Right lobe of liver (tissue), 6 donors: ENCODE measurements around the gene UCK1. TPM values are rescaled to one million over a fixed set of nuclear protein-coding genes. Genes with fewer than 3 reads are reported as not detected.

Experiments
- ATAC-seq, 4 donors: fragments of 200-7000 bp; cut with Tn5 transposase; one replicate each; pipeline ENCODE4 v1.9.1; 2020; ENCODE audit warnings: mild to moderate bottlenecking in 4 of 4, moderate library complexity in 4 of 4
- DNase-seq, 3 donors: peaks; one replicate each; pipeline ENCODE4 v3.0.0-alpha.2; 2020
- H3K27ac ChIP-seq, 3 donors: fragments of 200-600 bp; one replicate each; pipeline ENCODE4 v1.8.0; 2022
- H3K27me3 ChIP-seq, 2 donors: fragments of 200-600 bp; one replicate each; pipeline ENCODE4 v1.8.0; 2022
- H3K36me3 ChIP-seq, 4 donors: fragments of 200-600 bp; sonication (generic) in 1 of 4; one replicate each; pipeline versions ENCODE4 v1.5.1 to v1.8.0; 2017 to 2022; ENCODE audit warnings: control low read depth in 1 of 4
- H3K4me1 ChIP-seq, 4 donors: fragments of 200-600 bp; sonication (generic) in 1 of 4; one replicate each; pipeline versions ENCODE4 v1.5.1 to v1.8.0; 2017 to 2022; ENCODE audit warnings: control low read depth in 1 of 4
- H3K4me3 ChIP-seq, 3 donors: fragments of 200-600 bp; one replicate each; pipeline ENCODE4 v1.8.0; 2022
- H3K9me3 ChIP-seq, 4 donors: fragments of 200-600 bp; sonication (generic) in 1 of 4; one replicate each; pipeline versions ENCODE4 v1.5.1 to v1.8.0; 2017 to 2022; ENCODE audit warnings: control low read depth in 1 of 4
- POLR2A ChIP-seq: fragments of 450-650 bp; IDR thresholded peaks from one replicate; pipeline ENCODE4 v1.6.1; 2017; ENCODE audit warnings: antibody characterized with exemption, mild to moderate bottlenecking
- WGBS: methylation state at CpG from one replicate; pipeline ENCODE4 v1.1.6; 2018; ENCODE audit warnings: low coverage, low lambda C conversion rate; ENCODE audit not compliant: insufficient coverage; ENCODE audit errors: missing lambda C conversion rate; 5-methylcytosine and 5-hydroxymethylcytosine counted together
- intact Hi-C, 2 donors: fragments of 100-400 bp; cut with DNase I; formaldehyde crosslinking; loops; one replicate each; pipeline versions ENCODE4 v1.11.2 to v1.14.1; 2022
- total RNA-seq, 6 experiments: library from RNA; depleted of rRNA in 2 of 6; stranded (reverse); fragments of >200 nt in 2 of 6; fragmentation: NEBNext Ultra II Directional in 3 of 6; extraction: Animal tissue kit (Norgen Biotek cat#: 25700) in 3 of 6; gene quantifications; one replicate each; pipeline versions ENCODE4 v1.1.0 to v1.2.4, GENCODE V29; 2016 to 2023
- TF ChIP-seq, protein P1 (sequence below), 4 donors: fragments of 200-600 bp in 3 of 4; fragments of 450-650 bp in 1 of 4; IDR thresholded peaks; one replicate each; pipeline versions ENCODE4 v1.5.1 to v1.8.0; 2016 to 2022; ENCODE audit warnings: antibody characterized with exemption in 4 of 4, mild to moderate bottlenecking in 2 of 4
- donor health status: DM: no; HTN: yes; CAD: no.
- donor health status: DM: no; HTN: no; CAD: no.
- donor health status: DM: no; HTN: no; CAD: no.
- donor health status: DM: no; HTN: yes; CAD: no.
- donor health status: DM: no; HTN: yes; CAD: no.

The UCK1 gene
- total RNA-seq, 6 experiments from 2014 or later, result 18.4 to 32.1 (median 27.8) TPM

DNA sequence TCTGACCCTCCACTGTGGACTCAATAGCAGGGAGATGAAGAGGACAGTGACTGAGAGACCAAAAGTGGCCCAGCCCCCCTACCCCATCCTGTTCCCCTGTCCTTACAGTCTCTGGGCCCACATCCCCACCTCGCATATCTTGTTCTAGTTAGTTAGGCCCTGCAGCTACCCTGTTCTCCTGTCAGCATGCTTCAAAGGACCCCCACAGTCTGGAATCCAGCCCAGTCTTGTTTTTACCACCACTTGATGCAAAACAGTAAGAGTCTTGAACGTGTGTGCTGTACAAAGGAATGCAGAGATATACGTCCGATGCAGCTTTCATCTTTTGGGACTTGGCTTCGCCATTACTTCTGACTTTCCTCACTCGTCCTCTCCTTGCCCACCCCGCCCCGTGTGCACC lies 40.5 kb downstream of the UCK1 start:
- 72% methylated on average over 7 of the region's 8 CpGs for WGBS
- H3K36me3 ChIP-seq, result peaks cover 4 to 99% (median 66%) of the 10 kb centered on the region in 4 donors
- H3K27me3 ChIP-seq, result no peaks in the 10 kb centered on the region
- TF ChIP-seq POLR2A, result no peak
- TF ChIP-seq, protein P1, sequence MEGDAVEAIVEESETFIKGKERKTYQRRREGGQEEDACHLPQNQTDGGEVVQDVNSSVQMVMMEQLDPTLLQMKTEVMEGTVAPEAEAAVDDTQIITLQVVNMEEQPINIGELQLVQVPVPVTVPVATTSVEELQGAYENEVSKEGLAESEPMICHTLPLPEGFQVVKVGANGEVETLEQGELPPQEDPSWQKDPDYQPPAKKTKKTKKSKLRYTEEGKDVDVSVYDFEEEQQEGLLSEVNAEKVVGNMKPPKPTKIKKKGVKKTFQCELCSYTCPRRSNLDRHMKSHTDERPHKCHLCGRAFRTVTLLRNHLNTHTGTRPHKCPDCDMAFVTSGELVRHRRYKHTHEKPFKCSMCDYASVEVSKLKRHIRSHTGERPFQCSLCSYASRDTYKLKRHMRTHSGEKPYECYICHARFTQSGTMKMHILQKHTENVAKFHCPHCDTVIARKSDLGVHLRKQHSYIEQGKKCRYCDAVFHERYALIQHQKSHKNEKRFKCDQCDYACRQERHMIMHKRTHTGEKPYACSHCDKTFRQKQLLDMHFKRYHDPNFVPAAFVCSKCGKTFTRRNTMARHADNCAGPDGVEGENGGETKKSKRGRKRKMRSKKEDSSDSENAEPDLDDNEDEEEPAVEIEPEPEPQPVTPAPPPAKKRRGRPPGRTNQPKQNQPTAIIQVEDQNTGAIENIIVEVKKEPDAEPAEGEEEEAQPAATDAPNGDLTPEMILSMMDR (IDR thresholded peaks at IDR 0.05), result no peak
- intact Hi-C loops, result no loop called here
- H3K27ac ChIP-seq, result no peak overlapping the region
- no peak for ATAC-seq
- H3K4me3 ChIP-seq, result no peak overlapping the region
- no peaks in the 10 kb centered on the region for H3K9me3 ChIP-seq
- DNase-seq, result no peak
- H3K4me1 ChIP-seq, result no peaks in the 10 kb centered on the region

DNA sequence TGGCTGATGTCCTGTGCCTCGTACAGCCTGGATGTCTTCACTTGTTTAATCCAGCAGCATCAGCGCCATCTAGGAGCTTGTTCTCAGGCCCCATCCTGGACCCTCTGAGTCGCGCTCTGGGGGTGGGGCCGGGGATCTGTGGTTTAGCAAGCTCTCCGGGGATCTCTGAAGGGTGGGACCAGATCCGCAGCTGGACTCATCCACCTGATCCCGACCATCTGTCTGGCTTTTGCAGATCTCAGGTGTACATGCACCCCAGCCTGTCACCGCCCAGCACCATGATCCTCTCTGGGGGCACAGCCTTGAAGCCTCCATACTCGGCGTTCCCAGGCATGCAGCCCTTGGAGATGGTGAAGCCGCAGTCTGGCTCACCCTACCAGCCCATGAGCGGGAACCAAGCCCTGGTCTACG lies 43.4 kb downstream of the UCK1 start:
- Histone ChIP-seq H3K27me3 (no peaks in the 10 kb centered on the region), H3K4me1 (no peaks in the 10 kb centered on the region), H3K9me3 (no peaks in the 10 kb centered on the region), H3K4me3 (no peak overlapping the region), H3K36me3 (peaks cover 4 to 100% (median 70%) of the 10 kb centered on the region in 4 donors), H3K27ac (no peak overlapping the region)
- WGBS, result no CpG with 5 or more reads among the region's 14 CpGs
- TF ChIP-seq, protein P1 (IDR thresholded peaks at IDR 0.05), result no peak
- no peak for TF ChIP-seq POLR2A
- DNase-seq (no peak), ATAC-seq (no peak)
- intact Hi-C loops, result no loop called here

DNA sequence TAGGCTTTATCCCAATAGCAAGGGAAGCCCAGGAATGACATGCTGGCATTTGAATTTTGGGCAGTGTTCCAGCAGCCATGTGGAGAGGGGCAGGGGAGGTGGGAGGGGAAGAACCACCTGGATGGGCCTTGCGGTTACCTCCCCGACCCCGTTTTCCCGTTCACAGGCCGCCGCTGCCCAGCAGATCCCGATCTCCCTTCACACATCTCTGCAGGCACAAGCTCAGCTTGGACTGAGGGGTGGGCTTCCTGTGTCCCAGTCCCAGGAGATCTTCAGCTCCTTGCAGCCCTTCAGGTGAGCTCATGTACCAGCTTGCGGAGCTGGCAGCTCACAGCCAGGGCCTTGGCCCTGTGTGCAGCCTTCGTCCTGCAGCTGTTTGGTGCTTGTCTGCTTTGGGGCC lies 44.1 kb downstream of the UCK1 start:
- ATAC-seq, result no peak
- TF ChIP-seq POLR2A, result no peak
- TF ChIP-seq, protein P1 (IDR thresholded peaks at IDR 0.05), result no peak
- Histone ChIP-seq H3K4me1 (no peaks in the 10 kb centered on the region), H3K9me3 (no peaks in the 10 kb centered on the region), H3K4me3 (no peak overlapping the region), H3K27ac (no peak overlapping the region), H3K36me3 (peaks cover 4 to 100% (median 69%) of the 10 kb centered on the region in 4 donors), H3K27me3 (no peaks in the 10 kb centered on the region)
- intact Hi-C loops, result no loop called here
- no CpG with 5 or more reads among the region's 9 CpGs for WGBS
- no peak for DNase-seq

DNA sequence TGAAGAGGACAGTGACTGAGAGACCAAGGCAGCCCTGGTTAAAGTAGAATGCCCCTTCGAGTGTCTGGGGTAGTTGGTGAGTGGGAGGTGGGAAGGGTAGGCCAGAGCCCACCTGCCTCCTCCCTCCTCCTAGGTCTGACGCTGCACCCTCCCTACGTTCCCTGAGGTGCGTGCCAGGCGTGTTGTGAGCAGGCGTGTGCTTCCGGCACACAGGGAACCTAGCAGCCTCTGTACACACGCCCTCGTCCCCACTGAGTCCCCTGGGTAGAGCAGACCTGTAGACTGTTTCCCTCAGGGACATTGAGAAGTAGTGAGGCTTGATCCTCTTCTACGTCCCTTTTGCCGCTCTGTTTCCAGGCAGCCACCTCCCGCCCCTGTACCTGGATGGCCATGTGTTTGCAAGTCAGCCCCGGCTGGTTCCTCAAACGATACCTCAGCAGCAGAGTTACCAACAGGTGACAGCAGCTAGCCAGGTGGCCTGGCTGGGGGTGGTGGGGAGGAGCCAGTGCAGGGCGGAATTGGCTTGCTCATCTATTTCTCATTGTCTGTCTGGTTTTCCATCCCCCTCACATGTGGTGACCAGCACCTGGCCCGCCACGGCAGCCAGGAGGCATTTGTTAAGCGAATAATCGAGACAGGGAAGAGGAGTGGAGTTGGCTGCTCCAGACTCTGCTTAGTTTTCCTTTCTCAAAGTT lies 45.2 kb downstream of the UCK1 start:
- DNase-seq, result no peak

More for the DNA sequence above, 45.2 kb downstream of the UCK1 start:
- Histone ChIP-seq H3K9me3 (no peaks in the 10 kb centered on the region), H3K4me1 (no peaks in the 10 kb centered on the region), H3K27me3 (no peaks in the 10 kb centered on the region), H3K4me3 (no peak overlapping the region), H3K36me3 (peaks cover 4 to 100% (median 65%) of the 10 kb centered on the region in 4 donors), H3K27ac (no peak overlapping the region)
- 94% methylated on average over 4 of the region's 19 CpGs for WGBS
- intact Hi-C loops, result no loop called here
- ATAC-seq, result no peak
- TF ChIP-seq, protein P1 (IDR thresholded peaks at IDR 0.05), result no peak
- no peak for TF ChIP-seq POLR2A
